Cerebellar nuclear complex (tissue), 1 donor: Measurements from ENCODE around the gene GSK3A.
A peak's percentile ranks its signal among the peaks of the same experiment; 100 is the strongest.

ENCODE experiments used
- DNase-seq, 2 experiments: peaks; one replicate each; lab custom pipeline; 2025; lab: John Stamatoyannopoulos, UW

The GSK3A gene

DNA sequence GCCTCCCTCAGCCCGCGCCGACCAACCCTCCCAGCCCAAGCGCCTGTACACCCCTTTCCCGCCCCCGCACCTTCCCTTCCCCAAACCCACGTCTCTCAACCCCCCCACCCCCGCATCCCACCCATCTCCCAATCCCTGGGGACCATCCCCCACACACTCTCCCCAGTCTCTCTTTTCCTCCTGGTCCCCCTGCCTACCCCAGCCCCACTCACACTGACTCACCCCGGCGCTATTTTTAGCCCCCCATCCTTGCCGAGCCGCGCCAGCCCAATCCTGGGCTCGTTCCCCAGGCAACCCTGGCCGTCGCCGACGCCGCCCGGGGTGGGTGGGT, 38.4 kb upstream of the GSK3A start:
- no peak for DNase-seq

DNA sequence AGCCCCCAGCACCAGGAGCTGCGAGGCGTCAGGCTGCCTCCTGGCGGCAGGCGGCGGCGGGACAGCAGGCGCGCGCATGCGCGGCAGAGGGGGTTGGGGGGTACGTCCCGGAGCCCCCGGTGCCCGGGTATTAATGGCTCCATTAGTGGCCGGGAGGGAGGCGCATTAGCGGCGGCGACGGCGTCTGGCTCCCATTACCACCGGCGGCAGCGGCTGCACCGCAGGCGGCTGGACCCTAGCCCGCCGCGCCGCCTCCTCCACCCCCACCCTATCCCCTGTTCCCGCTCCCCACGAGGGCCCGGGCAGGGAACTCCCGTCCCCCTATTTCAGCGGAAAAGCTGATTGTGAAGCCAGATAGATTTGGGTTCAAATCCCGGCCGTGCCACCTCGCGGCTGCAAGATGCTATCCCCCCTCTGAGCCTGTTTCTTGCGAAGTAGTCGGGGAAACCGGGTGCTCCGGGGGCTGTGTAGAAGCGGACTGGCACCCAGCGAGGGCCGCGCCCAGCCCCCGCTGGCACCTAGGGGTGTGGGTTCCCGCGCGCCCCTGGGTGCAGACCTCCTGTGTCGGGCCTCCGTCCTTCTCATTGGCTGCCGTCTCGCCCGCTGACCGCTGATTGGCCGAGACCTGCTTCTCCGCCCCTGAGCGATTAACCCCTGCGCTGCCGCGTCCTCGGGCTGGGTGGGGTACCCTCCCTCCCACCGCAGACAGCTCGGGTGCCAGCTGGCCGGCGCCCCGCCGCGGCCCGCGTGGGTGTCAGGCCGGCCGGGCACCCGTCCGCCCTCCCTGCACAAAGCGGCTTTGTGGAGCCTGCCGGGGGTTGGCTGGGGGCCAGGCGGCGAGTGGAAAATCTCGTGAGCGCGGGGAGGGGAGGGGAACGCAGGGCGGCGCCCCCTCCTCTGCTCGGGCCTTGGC, 37.8 kb upstream of the GSK3A start:
- DNase-seq = peak in 1 of 2 experiments; percentile 56

DNA sequence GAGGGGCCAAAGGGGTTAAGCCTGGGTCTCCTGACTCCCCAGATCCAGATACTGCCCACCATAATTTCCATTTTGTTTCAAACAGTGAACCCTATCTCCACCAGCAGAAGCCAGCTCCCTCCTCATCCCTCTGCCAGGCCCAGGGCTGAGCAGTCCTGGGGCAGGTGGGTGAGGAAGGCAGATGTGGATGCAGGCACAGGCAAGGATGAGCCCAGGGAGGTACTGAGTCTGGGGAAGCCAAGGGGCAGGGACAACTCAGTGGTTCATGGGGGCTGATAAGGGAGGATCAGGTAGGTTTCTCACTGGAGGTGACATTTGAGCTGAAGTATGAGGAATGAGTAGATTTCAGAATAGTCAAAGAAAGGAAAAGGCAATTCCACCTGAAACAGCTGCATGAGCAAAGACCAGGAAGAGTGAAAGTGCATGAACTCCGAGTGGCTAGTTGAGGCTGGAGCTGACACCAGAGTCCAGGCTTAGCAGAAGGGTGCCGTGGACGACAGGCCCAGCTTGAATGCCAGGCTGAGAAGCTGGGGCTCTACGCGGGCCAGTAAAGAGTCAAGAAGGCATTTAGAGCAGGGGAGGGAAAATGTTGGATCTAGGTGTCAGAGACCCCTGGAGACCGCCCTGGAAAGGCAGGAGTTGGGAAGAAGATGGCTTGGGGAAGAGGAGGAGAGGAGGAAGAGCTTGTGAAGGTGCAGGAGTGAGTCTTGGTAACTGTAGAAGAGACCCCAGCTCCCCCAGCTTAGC, 36.9 kb upstream of the GSK3A start:
- DNase-seq = no peak

DNA sequence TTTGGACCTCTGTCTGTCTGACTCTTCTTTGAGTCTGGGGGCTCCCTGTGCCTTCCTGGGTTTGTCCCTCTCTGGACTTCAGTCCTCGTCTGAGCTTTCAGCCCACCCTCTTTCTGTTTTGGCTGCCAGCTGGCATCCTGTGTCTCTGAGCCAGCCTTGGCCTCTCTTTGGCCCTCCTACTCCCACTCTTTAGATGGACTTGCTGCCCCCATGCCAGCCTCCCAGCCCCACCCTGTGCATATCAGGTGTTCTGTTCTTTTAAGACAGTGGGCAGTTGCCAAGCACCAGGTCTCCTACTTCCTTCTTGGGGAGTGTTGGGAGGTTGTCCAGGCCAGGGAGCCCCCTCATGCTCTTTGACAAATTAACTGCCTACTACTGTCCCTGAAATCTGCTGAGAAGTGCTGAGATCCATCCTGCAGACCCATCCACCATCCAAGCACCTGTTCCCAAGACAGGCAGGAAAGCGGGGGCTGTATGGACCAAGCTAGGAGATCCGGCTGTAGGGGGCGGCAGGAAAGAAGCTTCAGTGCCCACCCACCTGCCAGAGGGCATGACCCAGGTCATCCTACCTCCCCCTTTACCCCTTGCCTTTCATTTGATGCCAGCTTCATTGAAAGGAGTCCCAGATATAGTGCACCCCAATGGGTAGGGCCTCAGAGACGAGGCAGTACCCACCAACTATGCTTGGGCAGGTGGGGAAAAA, 36.2 kb upstream of the GSK3A start:
- DNase-seq = no peak

DNA sequence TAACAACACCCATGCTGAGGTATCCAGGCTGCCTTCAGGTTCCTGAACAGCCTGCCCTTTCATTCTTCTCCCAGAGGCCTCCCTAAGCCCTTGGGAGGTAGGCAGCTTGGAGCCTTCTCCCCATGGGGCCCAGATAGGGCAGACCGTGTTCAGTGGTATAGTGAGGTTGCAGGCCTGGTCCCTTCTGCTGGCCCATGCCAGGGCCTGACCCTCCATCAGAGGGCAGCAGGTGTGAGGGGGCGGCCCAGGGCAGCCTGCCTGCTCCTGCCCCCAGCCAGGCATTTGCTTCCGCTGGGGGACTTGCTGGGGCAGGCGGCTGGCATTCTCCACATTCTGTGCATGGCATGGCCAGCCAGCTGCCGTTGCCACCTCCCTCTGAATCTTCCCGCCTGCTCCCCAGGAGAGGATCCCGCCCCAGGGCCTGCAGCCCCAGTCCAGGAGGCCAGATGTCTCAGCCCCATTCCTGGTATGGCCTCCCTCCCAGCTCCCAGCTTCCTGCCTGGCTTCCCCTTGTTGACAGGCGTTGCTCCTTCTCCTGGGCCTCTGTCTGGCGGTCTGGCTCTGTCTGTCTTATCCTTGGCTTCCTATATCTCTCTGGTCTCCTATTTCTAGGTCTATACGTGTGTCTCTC, 35.5 kb upstream of the GSK3A start:
- DNase-seq = no peak

DNA sequence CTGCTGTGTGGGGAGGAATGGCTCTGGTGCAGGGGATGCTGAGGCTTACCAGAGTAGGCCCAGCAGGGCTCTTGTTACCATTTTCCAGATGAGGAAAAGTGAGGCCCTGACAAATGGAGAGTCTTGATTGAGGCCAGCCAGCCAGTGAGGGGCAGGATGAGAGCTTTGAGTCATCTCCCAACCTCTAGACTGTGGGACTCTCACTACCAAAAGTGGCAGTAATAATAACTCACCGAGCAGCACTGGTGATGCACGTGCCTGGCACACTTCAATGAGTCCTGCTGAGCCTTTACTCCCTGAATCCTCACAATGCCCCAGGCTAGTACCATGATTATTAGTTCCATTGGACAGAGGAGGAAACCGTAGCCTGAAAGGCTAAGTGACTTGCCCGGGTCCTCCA, 34.4 kb upstream of the GSK3A start:
- no peak for DNase-seq

DNA sequence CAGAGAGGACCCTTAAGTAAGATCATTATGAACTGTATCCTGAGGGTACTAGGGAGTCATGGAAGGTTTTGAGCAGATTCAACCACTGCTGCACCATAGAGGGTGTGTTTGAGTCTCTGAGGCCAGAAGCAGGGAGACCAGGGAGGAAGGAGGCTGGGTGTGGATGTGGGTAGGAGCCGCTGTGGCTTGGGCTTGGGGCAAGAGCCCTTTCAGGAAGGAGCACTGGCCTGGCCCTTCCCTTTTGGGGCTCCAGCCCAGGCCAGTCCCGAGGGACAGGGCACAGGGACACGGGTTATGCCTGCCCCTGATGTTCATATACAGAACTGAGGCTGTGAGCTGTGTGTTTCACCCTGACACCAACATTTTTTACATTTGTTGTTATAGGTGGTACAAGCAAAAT, 33.9 kb upstream of the GSK3A start:
- no peak for DNase-seq

DNA sequence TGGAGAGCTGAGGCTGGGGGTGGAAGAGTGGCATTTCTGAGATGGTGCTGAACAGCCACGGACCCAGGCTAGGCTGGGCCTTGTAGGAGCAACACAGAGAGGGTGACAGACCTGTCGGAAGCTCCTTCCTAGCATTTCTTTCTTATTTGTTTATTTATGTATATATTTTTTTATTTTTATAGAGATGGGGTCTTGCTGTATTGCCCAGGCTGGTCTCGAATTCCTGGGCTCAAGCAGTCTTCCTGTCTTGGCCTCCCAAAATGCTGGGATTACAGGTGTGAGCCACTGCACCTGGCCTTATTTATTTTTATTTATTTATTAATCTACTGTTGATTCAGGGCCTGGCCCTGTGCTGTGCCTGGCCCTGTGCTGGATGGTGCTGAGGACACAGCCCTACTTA, 33.1 kb upstream of the GSK3A start:
- DNase-seq = no peak

DNA sequence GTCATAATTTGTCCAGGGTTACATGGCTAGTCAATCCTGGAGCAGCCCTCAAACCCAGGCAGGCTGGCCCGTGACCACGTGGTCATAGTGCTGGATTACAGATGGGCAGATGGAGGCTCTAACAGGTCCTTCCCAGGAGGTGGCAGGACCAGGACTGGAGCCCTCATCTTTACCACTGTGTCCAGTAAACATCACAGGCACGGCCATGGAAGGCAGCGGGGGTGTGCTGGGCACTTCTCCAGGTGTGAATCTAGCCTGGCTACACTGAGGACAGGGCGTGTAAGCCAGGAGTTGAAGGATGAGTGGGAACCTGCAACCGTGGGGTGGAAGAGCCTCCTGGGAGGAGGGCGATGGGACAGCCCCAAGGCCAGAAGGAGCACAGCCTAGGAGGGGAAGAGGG, 32.7 kb upstream of the GSK3A start:
- peak in 1 of 2 experiments; percentile 41 for DNase-seq

DNA sequence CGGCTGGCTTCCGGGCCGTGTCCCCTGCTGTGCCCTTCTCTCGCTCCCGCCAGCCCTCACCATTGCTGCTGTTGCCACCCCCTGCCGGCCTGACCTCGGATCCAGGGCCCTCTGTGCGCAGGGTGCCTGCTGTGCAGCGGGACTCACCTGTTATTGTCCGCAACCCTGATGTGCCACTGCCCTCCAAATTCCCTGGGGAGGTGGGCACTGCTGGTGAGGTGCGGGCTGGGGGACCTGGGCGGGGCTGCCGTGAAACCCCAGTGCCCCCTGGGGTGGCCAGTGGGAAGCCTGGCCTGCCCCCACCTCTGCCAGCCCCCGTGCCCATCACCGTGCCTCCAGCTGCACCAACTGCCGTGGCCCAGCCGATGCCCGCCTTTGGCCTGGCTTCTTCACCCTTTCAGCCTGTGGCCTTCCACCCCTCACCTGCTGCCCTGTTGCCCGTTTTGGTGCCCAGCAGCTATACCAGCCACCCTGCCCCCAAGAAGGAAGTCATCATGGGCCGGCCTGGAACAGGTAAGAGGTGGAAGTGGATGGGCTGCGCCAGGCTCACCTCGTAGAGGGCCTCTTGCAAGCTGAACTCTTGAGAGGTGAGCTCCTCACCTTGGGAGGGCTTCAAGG, 31.8 kb upstream of the GSK3A start:
- no peak for DNase-seq

DNA sequence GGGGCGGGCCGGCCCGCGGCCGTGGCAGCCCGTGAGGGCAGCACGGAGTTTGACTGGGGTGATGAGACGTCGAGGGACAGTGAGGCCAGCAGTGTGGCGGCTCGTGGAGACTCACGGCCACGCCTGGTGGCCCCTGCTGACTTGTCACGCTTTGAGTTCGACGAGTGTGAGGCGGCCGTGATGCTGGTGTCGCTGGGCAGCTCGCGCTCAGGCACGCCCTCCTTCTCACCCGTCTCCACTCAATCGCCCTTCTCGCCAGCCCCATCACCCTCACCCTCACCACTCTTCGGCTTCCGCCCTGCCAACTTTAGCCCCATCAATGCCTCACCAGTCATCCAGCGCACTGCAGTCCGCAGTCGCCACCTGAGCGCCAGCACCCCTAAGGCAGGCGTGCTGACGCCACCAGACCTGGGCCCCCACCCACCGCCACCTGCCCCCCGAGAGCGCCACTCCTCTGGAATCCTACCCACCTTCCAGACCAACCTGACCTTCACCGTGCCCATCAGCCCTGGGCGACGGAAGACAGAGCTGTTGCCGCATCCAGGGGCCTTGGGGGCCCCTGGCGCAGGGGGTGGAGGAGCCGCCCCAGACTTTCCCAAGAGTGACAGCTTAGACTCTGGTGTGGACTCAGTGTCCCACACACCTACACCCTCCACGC, 31.1 kb upstream of the GSK3A start:
- DNase-seq = no peak

DNA sequence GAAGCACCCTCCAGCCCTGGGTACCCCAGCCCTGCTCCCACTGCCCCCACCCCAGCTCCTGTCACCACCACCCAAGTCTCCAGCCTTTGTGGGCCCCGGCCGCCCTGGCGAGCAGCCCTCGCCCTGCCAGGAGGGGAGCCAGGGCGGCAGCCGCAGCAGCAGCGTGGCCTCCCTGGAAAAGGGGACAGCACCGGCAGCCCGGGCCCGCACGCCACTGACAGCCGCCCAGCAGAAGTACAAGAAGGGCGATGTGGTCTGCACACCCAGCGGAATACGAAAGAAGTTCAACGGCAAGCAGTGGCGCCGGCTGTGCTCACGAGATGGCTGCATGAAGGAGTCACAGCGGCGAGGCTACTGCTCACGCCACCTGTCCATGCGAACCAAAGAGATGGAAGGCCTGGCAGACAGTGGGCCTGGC, 30.6 kb upstream of the GSK3A start:
- no peak for DNase-seq

DNA sequence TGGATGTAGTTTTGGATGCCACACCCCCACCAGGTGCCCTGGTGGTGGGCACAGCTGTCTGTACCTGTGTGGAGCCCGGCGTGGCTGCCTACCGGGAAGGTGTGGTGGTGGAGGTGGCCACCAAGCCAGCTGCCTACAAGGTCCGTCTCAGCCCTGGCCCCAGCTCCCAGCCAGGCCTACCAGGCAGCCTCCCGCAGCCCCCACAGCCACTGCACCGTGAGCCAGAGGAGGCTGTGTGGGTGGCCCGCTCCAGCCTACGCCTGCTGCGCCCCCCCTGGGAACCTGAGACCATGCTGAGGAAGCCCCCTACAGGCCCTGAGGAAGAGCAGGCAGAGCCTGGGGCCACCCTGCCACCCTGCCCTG, 30.1 kb upstream of the GSK3A start:
- no peak for DNase-seq

DNA sequence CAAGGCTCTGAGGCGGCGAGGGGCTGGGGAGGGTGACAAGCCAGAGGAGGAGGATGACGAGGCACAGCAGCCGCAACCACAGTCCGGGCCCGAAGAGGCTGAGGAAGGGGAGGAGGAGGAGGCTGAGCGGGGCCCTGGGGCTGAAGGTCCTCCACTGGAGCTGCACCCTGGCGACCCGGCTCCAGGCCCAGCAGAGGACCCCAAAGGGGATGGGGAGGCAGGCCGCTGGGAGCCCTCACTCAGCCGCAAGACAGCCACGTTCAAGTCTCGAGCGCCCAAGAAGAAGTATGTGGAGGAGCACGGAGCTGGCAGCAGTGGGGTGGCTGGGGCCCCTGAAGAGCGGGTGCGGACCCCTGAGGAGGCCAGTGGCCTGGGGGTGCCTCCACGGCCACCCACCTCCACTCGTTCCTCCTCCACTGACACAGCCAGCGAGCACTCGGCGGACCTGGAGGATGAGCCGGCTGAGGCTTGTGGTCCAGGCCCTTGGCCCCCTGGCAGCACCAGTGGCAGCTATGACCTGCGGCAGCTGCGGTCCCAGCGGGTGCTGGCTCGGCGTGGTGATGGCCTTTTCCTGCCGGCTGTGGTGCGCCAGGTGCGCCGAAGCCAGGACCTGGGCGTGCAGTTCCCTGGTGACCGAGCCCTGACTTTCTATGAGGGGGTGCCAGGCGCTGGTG, 29.6 kb upstream of the GSK3A start:
- no peak for DNase-seq

DNA sequence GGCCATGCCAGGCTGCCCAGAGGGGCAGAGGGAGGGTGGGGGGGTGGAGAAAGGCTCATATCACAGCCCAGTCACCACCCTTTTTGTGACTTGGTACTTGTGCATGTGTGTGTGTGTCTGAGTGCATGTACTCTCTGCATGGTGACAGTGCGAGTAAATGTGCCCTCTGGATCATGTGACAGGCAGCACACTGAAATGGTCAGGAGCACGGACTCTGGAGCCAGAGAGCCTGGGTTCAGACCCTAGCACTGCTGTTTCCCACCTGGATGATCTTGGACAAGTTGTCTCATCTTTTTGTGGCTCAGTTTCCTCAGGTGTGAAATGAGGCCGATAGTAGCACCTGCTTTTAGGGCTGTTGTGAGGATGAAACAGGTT, 28.6 kb upstream of the GSK3A start:
- no peak for DNase-seq

DNA sequence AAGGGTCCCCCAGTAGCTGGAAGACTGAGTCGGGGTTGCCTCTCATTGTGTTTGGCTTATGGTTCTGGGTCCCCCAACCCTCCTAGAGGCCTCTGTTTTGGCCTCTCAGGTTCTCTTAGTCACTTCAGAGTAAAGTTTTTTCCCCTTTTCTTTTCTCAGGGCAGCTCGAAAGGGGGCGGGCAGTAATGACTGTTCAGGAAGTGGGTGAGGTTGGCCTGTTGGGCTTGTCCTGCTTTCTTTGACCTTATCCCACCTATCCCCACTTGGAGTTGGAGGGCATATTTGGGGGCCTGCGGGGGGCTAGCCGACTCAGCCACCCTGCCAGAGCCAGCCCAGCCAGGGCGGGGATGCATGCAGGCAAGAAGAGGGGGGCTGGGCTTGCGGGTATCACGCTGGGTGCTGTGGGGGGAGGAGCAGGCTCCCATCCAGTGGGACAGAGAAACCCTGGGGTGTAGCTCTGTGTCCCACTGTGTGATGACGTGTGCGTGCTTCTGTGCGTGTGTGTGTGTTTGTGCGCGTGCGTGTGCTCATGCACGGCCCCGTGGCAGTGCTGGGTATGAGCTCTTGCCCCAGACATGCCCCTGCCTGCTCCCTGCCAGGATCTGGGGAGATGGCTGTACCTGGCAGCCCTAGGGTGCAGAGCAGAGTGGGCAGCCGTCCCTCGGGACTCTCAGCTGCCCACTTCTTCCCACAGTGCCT, 28.1 kb upstream of the GSK3A start:
- DNase-seq = no peak

DNA sequence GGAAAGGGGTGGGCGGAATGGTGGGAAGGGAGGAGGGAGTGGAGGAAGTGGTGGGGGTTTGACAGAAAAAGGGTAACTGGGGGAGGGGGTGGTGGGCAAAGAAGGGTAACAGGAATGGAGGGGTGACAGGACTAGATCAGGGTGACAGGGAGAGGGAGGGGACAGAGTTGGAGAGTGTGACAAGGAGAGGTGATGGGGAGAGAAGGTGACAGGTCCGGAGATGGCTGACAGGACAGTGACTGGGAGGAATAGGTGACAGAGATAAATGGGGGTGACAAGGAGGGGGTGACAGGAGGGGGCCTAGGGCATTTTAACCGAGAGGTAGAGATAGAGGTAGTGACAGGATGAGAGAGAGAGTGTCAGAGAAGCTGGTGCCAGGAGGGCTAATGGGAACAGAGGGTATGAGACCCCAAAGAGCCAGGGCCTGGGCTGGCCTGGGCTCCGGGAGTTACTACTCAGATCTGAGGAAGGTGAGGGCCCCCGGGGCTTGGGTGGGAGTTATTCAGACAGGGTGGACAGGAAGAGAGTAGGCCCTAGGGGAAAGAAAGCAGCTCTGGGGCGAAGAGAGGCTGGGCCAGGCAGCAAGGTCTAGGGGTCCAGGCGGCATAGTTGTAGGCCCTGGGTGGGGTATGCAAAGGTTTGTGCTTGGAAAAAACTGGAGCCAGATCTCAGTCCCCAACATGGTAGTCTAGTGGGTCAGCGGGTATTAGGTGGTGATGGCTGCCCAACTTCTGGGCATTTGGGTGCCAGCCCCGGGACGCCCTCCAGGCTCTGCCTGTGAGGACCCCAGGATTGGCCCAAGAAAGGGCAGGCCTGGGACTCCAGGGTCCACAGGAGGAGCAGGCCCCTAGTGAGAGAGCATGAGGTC, 27.3 kb upstream of the GSK3A start:
- DNase-seq = no peak

DNA sequence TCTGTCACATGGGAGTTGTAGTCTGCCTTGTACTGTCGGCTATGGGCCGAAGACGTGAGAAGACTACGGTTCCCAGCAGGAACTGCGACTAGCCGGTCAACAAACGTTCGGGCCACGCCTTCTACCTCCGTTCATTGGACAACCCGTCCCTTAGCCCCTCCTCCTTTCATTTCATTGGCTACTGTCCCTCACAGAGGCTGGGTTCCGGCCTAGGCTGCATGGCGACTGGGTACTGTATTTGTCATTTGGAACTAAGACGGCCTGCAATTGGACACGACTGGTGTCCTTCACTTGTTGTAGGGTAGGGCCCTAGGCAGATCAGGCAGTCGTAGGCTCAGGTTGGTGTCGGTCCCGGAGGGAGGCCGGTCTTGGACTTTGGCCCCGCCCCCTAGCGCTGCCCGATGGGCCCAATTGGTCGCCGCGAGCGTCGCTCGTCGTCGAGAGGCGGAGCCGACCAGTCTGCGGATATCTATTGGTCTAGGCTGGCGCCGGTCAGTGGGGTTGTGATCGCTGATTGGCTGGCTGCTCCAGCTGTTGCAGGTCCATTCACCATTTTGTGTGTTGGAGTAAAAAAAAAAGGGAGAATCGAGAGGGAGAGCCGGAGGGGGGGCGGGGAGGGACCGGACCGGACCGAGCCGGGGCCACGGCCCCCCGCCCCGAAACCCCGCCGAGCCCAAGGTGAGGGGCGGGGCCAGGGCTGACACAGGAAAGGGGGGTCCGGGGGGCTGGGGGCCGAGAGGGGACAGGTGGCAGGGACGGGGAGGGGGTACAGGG, 26.5 kb upstream of the GSK3A start, which contains the start of gene CIC:
Gene CIC (plus strand): TSS at position 549 of the 774 bp plus-strand sequence. CDS start 2,532 bp downstream, outside the sequence.
- DNase-seq = peak; percentile 100
